ENCODE measurements around the gene CCSER1.

Gene CCSER1

GRCh38 chr4:90234916-90235547 lies 107.8 kb downstream of the CCSER1 start:
- Histone ChIP-seq H3K9ac (ENCODE audit: low read depth, low read length) (no peak overlapping the region), H3K27me3 (ENCODE audit: control insufficient read depth, insufficient read depth, low read length) (no peaks in the 10 kb centered on the region), H3K4me1 (ENCODE audit: control insufficient read depth, insufficient read depth, low read length) (no peaks in the 10 kb centered on the region), H3K36me3 (ENCODE audit: control insufficient read depth, insufficient read depth, low read length) (no peaks in the 10 kb centered on the region), H3K9me3 (ENCODE audit: control insufficient read depth, insufficient read depth, low read length) (no peaks in the 10 kb centered on the region), H3K27ac (ENCODE audit: low read depth, low read length) (no peak overlapping the region), H3K4me3 (ENCODE audit: low read depth, low read length) (no peak overlapping the region)

- no peaks in the 10 kb centered on the region for H3K4me1 ChIP-seq (ENCODE audit: control insufficient read depth, insufficient read depth, low read length)
- no peaks in the 10 kb centered on the region for H3K27me3 ChIP-seq (ENCODE audit: control insufficient read depth, insufficient read depth, low read length)
- no peaks in the 10 kb centered on the region for H3K36me3 ChIP-seq (ENCODE audit: control insufficient read depth, insufficient read depth, low read length)
- H3K27ac ChIP-seq (ENCODE audit: low read depth, low read length), result no peak overlapping the region
- H3K4me3 ChIP-seq (ENCODE audit: low read depth, low read length), result no peak overlapping the region
- no peaks in the 10 kb centered on the region for H3K9me3 ChIP-seq (ENCODE audit: control insufficient read depth, insufficient read depth, low read length)
- no peak overlapping the region for H3K9ac ChIP-seq (ENCODE audit: low read depth, low read length)
Observed at GRCh38 chr4:90237751-90238530, 110.7 kb downstream of the CCSER1 start.

GRCh38 chr4:90240333-90240732 lies 113.1 kb downstream of the CCSER1 start:
- Histone ChIP-seq H3K27ac (ENCODE audit: low read depth, low read length) (no peak overlapping the region), H3K9me3 (ENCODE audit: control insufficient read depth, insufficient read depth, low read length) (no peaks in the 10 kb centered on the region), H3K4me1 (ENCODE audit: control insufficient read depth, insufficient read depth, low read length) (no peaks in the 10 kb centered on the region), H3K36me3 (ENCODE audit: control insufficient read depth, insufficient read depth, low read length) (no peaks in the 10 kb centered on the region), H3K27me3 (ENCODE audit: control insufficient read depth, insufficient read depth, low read length) (no peaks in the 10 kb centered on the region), H3K4me3 (ENCODE audit: low read depth, low read length) (no peak overlapping the region), H3K9ac (ENCODE audit: low read depth, low read length) (no peak overlapping the region)

GRCh38 chr4:90241008-90241407 lies 113.8 kb downstream of the CCSER1 start:
- no peaks in the 10 kb centered on the region for H3K4me1 ChIP-seq (ENCODE audit: control insufficient read depth, insufficient read depth, low read length)
- H3K27ac ChIP-seq (ENCODE audit: low read depth, low read length), result no peak overlapping the region
- no peaks in the 10 kb centered on the region for H3K9me3 ChIP-seq (ENCODE audit: control insufficient read depth, insufficient read depth, low read length)
- no peaks in the 10 kb centered on the region for H3K36me3 ChIP-seq (ENCODE audit: control insufficient read depth, insufficient read depth, low read length)
- no peak overlapping the region for H3K9ac ChIP-seq (ENCODE audit: low read depth, low read length)
- H3K27me3 ChIP-seq (ENCODE audit: control insufficient read depth, insufficient read depth, low read length), result no peaks in the 10 kb centered on the region
- H3K4me3 ChIP-seq (ENCODE audit: low read depth, low read length), result no peak overlapping the region

GRCh38 chr4:90245837-90246236 lies 118.6 kb downstream of the CCSER1 start:
- Histone ChIP-seq H3K4me3 (ENCODE audit: low read depth, low read length) (no peak overlapping the region), H3K9me3 (ENCODE audit: control insufficient read depth, insufficient read depth, low read length) (no peaks in the 10 kb centered on the region)

GRCh38 chr4:90246816-90247215 lies 119.6 kb downstream of the CCSER1 start:
- Histone ChIP-seq H3K27ac (ENCODE audit: low read depth, low read length) (no peak overlapping the region), H3K9ac (ENCODE audit: low read depth, low read length) (no peak overlapping the region), H3K27me3 (ENCODE audit: control insufficient read depth, insufficient read depth, low read length) (no peaks in the 10 kb centered on the region), H3K9me3 (ENCODE audit: control insufficient read depth, insufficient read depth, low read length) (no peaks in the 10 kb centered on the region), H3K4me3 (ENCODE audit: low read depth, low read length) (no peak overlapping the region), H3K36me3 (ENCODE audit: control insufficient read depth, insufficient read depth, low read length) (no peaks in the 10 kb centered on the region), H3K4me1 (ENCODE audit: control insufficient read depth, insufficient read depth, low read length) (no peaks in the 10 kb centered on the region)

More at GRCh38 chr4:90245837-90246236, 118.6 kb downstream of the CCSER1 start:
- Histone ChIP-seq H3K27me3 (ENCODE audit: control insufficient read depth, insufficient read depth, low read length) (no peaks in the 10 kb centered on the region), H3K36me3 (ENCODE audit: control insufficient read depth, insufficient read depth, low read length) (no peaks in the 10 kb centered on the region), H3K9ac (ENCODE audit: low read depth, low read length) (no peak overlapping the region), H3K27ac (ENCODE audit: low read depth, low read length) (no peak overlapping the region), H3K4me1 (ENCODE audit: control insufficient read depth, insufficient read depth, low read length) (no peaks in the 10 kb centered on the region)

- H3K36me3 ChIP-seq (ENCODE audit: control insufficient read depth, insufficient read depth, low read length), result no peaks in the 10 kb centered on the region
- H3K27ac ChIP-seq (ENCODE audit: low read depth, low read length), result no peak overlapping the region
- H3K9me3 ChIP-seq (ENCODE audit: control insufficient read depth, insufficient read depth, low read length), result no peaks in the 10 kb centered on the region
- H3K4me3 ChIP-seq (ENCODE audit: low read depth, low read length), result no peak overlapping the region
- H3K27me3 ChIP-seq (ENCODE audit: control insufficient read depth, insufficient read depth, low read length), result no peaks in the 10 kb centered on the region
- H3K4me1 ChIP-seq (ENCODE audit: control insufficient read depth, insufficient read depth, low read length), result no peaks in the 10 kb centered on the region
- no peak overlapping the region for H3K9ac ChIP-seq (ENCODE audit: low read depth, low read length)
Observed at GRCh38 chr4:90254357-90254756, 127.2 kb downstream of the CCSER1 start.

GRCh38 chr4:90274175-90274574 lies 147.0 kb downstream of the CCSER1 start:
- H3K36me3 ChIP-seq (ENCODE audit: control insufficient read depth, insufficient read depth, low read length), result no peaks in the 10 kb centered on the region
- H3K27me3 ChIP-seq (ENCODE audit: control insufficient read depth, insufficient read depth, low read length), result no peaks in the 10 kb centered on the region
- no peak overlapping the region for H3K4me3 ChIP-seq (ENCODE audit: low read depth, low read length)
- H3K4me1 ChIP-seq (ENCODE audit: control insufficient read depth, insufficient read depth, low read length), result no peaks in the 10 kb centered on the region
- no peaks in the 10 kb centered on the region for H3K9me3 ChIP-seq (ENCODE audit: control insufficient read depth, insufficient read depth, low read length)
- no peak overlapping the region for H3K27ac ChIP-seq (ENCODE audit: low read depth, low read length)
- no peak overlapping the region for H3K9ac ChIP-seq (ENCODE audit: low read depth, low read length)

- 0 out of 2 replicates have a peak, but pooled peaks cover 6% of the 10 kb centered on the region for H3K4me1 ChIP-seq (ENCODE audit: control insufficient read depth, insufficient read depth, low read length)
Observed at GRCh38 chr4:90280954-90281353, 153.8 kb downstream of the CCSER1 start.

GRCh38 chr4:90281541-90282355 lies 154.6 kb downstream of the CCSER1 start:
- Histone ChIP-seq H3K4me1 (ENCODE audit: control insufficient read depth, insufficient read depth, low read length) (0 out of 2 replicates have a peak, but pooled peaks cover 6% of the 10 kb centered on the region), H3K27me3 (ENCODE audit: control insufficient read depth, insufficient read depth, low read length) (no peaks in the 10 kb centered on the region), H3K9ac (ENCODE audit: low read depth, low read length) (no peak overlapping the region), H3K4me3 (ENCODE audit: low read depth, low read length) (no peak overlapping the region), H3K9me3 (ENCODE audit: control insufficient read depth, insufficient read depth, low read length) (no peaks in the 10 kb centered on the region), H3K27ac (ENCODE audit: low read depth, low read length) (no peak overlapping the region), H3K36me3 (ENCODE audit: control insufficient read depth, insufficient read depth, low read length) (no peaks in the 10 kb centered on the region)

More at GRCh38 chr4:90280954-90281353, 153.8 kb downstream of the CCSER1 start:
- no peak overlapping the region for H3K4me3 ChIP-seq (ENCODE audit: low read depth, low read length)
- no peak overlapping the region for H3K27ac ChIP-seq (ENCODE audit: low read depth, low read length)
- no peaks in the 10 kb centered on the region for H3K36me3 ChIP-seq (ENCODE audit: control insufficient read depth, insufficient read depth, low read length)
- H3K27me3 ChIP-seq (ENCODE audit: control insufficient read depth, insufficient read depth, low read length), result no peaks in the 10 kb centered on the region
- no peaks in the 10 kb centered on the region for H3K9me3 ChIP-seq (ENCODE audit: control insufficient read depth, insufficient read depth, low read length)
- no peak overlapping the region for H3K9ac ChIP-seq (ENCODE audit: low read depth, low read length)

- H3K27me3 ChIP-seq (ENCODE audit: control insufficient read depth, insufficient read depth, low read length), result no peaks in the 10 kb centered on the region
- H3K4me3 ChIP-seq (ENCODE audit: low read depth, low read length), result no peak overlapping the region
- H3K36me3 ChIP-seq (ENCODE audit: control insufficient read depth, insufficient read depth, low read length), result no peaks in the 10 kb centered on the region
- H3K4me1 ChIP-seq (ENCODE audit: control insufficient read depth, insufficient read depth, low read length), result no peaks in the 10 kb centered on the region
- no peaks in the 10 kb centered on the region for H3K9me3 ChIP-seq (ENCODE audit: control insufficient read depth, insufficient read depth, low read length)
- H3K27ac ChIP-seq (ENCODE audit: low read depth, low read length), result no peak overlapping the region
- no peak overlapping the region for H3K9ac ChIP-seq (ENCODE audit: low read depth, low read length)
Observed at GRCh38 chr4:90290345-90290744, 163.2 kb downstream of the CCSER1 start.

Data from HUES48 (cell line).